Sigmoid colon (tissue), 4 donors: ENCODE measurements around the gene LRRC17.

ENCODE experiments used
- EP300 ChIP-seq, 4 donors: sonication (generic); formaldehyde crosslinking; IDR thresholded peaks; one replicate each; pipeline ENCODE4 v1.6.1; 2017; ENCODE audit warnings: antibody characterized with exemption in 4 of 4
- POLR2AphosphoS5 ChIP-seq, 4 donors: sonication (generic); formaldehyde crosslinking; IDR thresholded peaks; one replicate each; pipeline ENCODE4 v1.6.1; 2017; ENCODE audit warnings: antibody characterized with exemption in 4 of 4
- TF ChIP-seq, protein P1 (sequence below), 4 experiments: fragments of 450-650 bp in 3 of 4; fragments of 200-600 bp in 1 of 4; IDR thresholded peaks; one replicate each; pipeline ENCODE4 v1.5.1; 2016 to 2019; ENCODE audit warnings: antibody characterized with exemption in 4 of 4, mild to moderate bottlenecking in 3 of 4, moderate library complexity in 2 of 4

DNA sequence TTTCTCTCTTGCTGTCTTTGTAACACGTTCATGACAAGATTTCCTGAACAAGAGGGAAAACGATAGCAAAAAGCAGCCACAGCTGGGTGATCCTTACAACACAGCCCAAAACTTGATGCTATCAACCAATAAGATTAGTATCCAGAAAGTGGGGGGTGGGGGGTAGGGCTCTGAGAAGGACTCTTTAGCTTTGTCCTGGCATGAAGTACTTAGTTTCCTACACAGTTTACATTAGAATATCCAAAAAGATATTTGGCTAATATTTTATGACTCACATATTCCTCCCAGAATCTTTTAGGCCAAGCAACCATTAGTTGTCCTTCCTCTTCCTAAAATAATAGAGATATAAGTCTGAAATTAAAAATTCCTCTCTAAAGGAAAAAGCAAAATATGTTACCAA is 22.9 kb upstream of the LRRC17 start:
- TF ChIP-seq, protein P1, sequence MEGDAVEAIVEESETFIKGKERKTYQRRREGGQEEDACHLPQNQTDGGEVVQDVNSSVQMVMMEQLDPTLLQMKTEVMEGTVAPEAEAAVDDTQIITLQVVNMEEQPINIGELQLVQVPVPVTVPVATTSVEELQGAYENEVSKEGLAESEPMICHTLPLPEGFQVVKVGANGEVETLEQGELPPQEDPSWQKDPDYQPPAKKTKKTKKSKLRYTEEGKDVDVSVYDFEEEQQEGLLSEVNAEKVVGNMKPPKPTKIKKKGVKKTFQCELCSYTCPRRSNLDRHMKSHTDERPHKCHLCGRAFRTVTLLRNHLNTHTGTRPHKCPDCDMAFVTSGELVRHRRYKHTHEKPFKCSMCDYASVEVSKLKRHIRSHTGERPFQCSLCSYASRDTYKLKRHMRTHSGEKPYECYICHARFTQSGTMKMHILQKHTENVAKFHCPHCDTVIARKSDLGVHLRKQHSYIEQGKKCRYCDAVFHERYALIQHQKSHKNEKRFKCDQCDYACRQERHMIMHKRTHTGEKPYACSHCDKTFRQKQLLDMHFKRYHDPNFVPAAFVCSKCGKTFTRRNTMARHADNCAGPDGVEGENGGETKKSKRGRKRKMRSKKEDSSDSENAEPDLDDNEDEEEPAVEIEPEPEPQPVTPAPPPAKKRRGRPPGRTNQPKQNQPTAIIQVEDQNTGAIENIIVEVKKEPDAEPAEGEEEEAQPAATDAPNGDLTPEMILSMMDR (IDR thresholded peaks at IDR 0.05): no peak
- no peak for TF ChIP-seq POLR2AphosphoS5 (IDR thresholded peaks at IDR 0.05)
- no peak for TF ChIP-seq EP300 (IDR thresholded peaks at IDR 0.05)
